HepG2 (cell line): ENCODE results near the gene SYNJ2. TPM values are rescaled to one million over a fixed set of nuclear protein-coding genes. Genes with fewer than 3 reads are reported as not detected.
A peak's percentile ranks its signal among the peaks of the same experiment; 100 is the strongest.

Experiments
- ASH2L ChIP-seq: fragments of 300-600, 200-600 bp; sonication (generic); IDR thresholded peaks from 2 replicates; pipeline ENCODE4 v1.7.0; 2017; ENCODE audit warnings: low read depth, mild to moderate bottlenecking, moderate library complexity, mixed read lengths, low read length; ENCODE audit not compliant: insufficient read length
- CAMTA2 ChIP-seq: sonication (generic); formaldehyde crosslinking; IDR thresholded peaks from 2 replicates; pipeline ENCODE4 v1.4.0; 2020; ENCODE audit warnings: mild to moderate bottlenecking, missing genetic modification reagents, borderline replicate concordance
- CREB1 ChIP-seq, 2 experiments: fragments of 450-650 bp in 1 of 2; IDR thresholded peaks; 2 replicates each; pipeline ENCODE4 v1.6.1; 2016 to 2017; ENCODE audit warnings: control low read depth in 1 of 2, mild to moderate bottlenecking in 1 of 2, missing compliant biosample characterization in 1 of 2, missing genetic modification characterization in 1 of 2
- GZF1 ChIP-seq: sonication (generic); formaldehyde crosslinking; IDR thresholded peaks from 2 replicates; pipeline ENCODE4 v1.5.1; 2020; ENCODE audit warnings: mild to moderate bottlenecking, missing genetic modification reagents
- HNF4G ChIP-seq, 2 experiments: sonication (generic) in 1 of 2; formaldehyde crosslinking in 1 of 2; IDR thresholded peaks; 2 replicates each; pipeline versions ENCODE4 v1.4.0 to v1.6.1; 2011 to 2020; ENCODE audit warnings: borderline replicate concordance in 2 of 2, low read depth in 2 of 2, mild to moderate bottlenecking in 2 of 2, low read length in 1 of 2, missing genetic modification reagents in 1 of 2, moderate library complexity in 1 of 2
- HNRNPL ChIP-seq: fragments of 200-400 bp; formaldehyde crosslinking; IDR thresholded peaks from 2 replicates; pipeline ENCODE4 v1.6.1; 2017; ENCODE audit warnings: mild to moderate bottlenecking, low read depth, low read length
- PHF8 ChIP-seq: sonication (generic); formaldehyde crosslinking; IDR thresholded peaks from 2 replicates; pipeline ENCODE4 v1.5.0; 2020; ENCODE audit warnings: missing genetic modification reagents
- PITX1 ChIP-seq: sonication (generic); formaldehyde crosslinking; IDR thresholded peaks from 2 replicates; pipeline ENCODE4 v1.5.1; 2020; ENCODE audit warnings: mild to moderate bottlenecking, missing genetic modification reagents
- SATB2 ChIP-seq: sonication (generic); formaldehyde crosslinking; IDR thresholded peaks from 2 replicates; pipeline ENCODE4 v1.5.0; 2020; ENCODE audit warnings: missing genetic modification reagents
- ZMYM2 ChIP-seq: sonication (generic); formaldehyde crosslinking; IDR thresholded peaks from 2 replicates; pipeline ENCODE4 v1.8.0; 2022; ENCODE audit warnings: mild to moderate bottlenecking, missing genetic modification reagents
- ZNF570 ChIP-seq: sonication (generic); formaldehyde crosslinking; IDR thresholded peaks from 2 replicates; pipeline ENCODE4 v1.4.0; 2020; ENCODE audit warnings: mild to moderate bottlenecking, missing genetic modification reagents, borderline replicate concordance
- ZNF749 ChIP-seq: sonication (generic); formaldehyde crosslinking; IDR thresholded peaks from 2 replicates; pipeline ENCODE4 v1.8.0; 2022; ENCODE audit warnings: mild to moderate bottlenecking, missing genetic modification reagents, moderate library complexity, borderline replicate concordance
- polyA plus RNA-seq, 8 experiments: library from polyadenylated mRNA; depleted of rRNA in 3 of 8; stranded (reverse) in 7 of 8; unstranded in 1 of 8; fragments of >200 nt; fragmentation: Illumina TruSeq in 4 of 8; extraction: Trizol in 4 of 8; gene quantifications; 2 replicates each; pipeline versions ENCODE4 v1.2.1 to v1.2.3, GENCODE V29; 2011 to 2016; ENCODE audit warnings: low read depth in 4 of 8, missing spikeins in 1 of 8, mixed read lengths in 1 of 8; ENCODE audit not compliant: insufficient read depth in 1 of 8
- total RNA-seq, 5 experiments: library from RNA; depleted of rRNA; stranded (reverse); fragments of >200 nt; fragmentation: Illumina TruSeq; extraction: Trizol; gene quantifications; 2 replicates each; pipeline ENCODE4 v1.2.3, GENCODE V29; 2016; ENCODE audit warnings: low read depth in 1 of 5
- TF ChIP-seq, protein P1 (sequence below): sonication (generic); formaldehyde crosslinking; IDR thresholded peaks from 2 replicates; pipeline ENCODE4 v1.4.0; 2020; ENCODE audit warnings: mild to moderate bottlenecking, missing genetic modification reagents, borderline replicate concordance
- TF ChIP-seq, protein P2 (sequence below): sonication (generic); formaldehyde crosslinking; IDR thresholded peaks from 2 replicates; pipeline ENCODE4 v1.5.0; 2020; ENCODE audit warnings: mild to moderate bottlenecking, missing genetic modification reagents, borderline replicate concordance
- TF ChIP-seq, protein P3 (sequence below): IDR thresholded peaks from 2 replicates; pipeline ENCODE4 v1.4.0; 2020; ENCODE audit warnings: mild to moderate bottlenecking, missing genetic modification reagents
- TF ChIP-seq, protein P4 (sequence below): sonication (generic); formaldehyde crosslinking; IDR thresholded peaks from 2 replicates; pipeline ENCODE4 v1.4.0; 2020; ENCODE audit warnings: missing genetic modification reagents

SYNJ2 gene
- total and polyA plus RNA-seq, 2 of the 13 experiments (the other 11 are each of a cell fraction or from before 2014, with no cell fraction given): 39.1 to 57.6 TPM

DNA sequence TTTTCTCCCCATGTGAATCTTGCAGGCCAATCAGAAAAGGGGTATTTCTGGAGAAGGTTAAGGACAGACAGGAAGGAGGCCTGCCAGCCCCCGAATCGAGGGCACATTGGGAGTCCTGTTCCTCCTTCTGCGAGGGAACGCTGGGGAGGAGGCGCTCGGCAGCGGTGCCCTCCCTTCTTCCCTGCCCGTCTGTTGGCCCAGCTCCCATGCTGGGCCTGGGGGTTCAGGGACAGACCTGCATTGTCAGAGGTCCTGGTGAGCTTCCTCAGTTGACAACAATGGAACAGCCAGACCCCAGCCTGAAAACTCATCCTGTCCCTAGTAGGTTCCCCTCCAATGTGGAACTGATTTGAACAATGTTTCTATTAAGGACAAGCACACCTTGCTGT is 15.1 kb upstream of the SYNJ2 start (continued):
- TF ChIP-seq, protein P1, sequence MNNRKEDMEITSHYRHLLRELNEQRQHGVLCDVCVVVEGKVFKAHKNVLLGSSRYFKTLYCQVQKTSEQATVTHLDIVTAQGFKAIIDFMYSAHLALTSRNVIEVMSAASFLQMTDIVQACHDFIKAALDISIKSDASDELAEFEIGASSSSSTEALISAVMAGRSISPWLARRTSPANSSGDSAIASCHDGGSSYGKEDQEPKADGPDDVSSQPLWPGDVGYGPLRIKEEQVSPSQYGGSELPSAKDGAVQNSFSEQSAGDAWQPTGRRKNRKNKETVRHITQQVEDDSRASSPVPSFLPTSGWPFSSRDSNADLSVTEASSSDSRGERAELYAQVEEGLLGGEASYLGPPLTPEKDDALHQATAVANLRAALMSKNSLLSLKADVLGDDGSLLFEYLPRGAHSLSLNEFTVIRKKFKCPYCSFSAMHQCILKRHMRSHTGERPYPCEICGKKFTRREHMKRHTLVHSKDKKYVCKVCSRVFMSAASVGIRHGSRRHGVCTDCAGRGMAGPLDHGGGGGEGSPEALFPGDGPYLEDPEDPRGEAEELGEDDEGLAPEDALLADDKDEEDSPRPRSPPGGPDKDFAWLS: no peak
- TF ChIP-seq, protein P2, sequence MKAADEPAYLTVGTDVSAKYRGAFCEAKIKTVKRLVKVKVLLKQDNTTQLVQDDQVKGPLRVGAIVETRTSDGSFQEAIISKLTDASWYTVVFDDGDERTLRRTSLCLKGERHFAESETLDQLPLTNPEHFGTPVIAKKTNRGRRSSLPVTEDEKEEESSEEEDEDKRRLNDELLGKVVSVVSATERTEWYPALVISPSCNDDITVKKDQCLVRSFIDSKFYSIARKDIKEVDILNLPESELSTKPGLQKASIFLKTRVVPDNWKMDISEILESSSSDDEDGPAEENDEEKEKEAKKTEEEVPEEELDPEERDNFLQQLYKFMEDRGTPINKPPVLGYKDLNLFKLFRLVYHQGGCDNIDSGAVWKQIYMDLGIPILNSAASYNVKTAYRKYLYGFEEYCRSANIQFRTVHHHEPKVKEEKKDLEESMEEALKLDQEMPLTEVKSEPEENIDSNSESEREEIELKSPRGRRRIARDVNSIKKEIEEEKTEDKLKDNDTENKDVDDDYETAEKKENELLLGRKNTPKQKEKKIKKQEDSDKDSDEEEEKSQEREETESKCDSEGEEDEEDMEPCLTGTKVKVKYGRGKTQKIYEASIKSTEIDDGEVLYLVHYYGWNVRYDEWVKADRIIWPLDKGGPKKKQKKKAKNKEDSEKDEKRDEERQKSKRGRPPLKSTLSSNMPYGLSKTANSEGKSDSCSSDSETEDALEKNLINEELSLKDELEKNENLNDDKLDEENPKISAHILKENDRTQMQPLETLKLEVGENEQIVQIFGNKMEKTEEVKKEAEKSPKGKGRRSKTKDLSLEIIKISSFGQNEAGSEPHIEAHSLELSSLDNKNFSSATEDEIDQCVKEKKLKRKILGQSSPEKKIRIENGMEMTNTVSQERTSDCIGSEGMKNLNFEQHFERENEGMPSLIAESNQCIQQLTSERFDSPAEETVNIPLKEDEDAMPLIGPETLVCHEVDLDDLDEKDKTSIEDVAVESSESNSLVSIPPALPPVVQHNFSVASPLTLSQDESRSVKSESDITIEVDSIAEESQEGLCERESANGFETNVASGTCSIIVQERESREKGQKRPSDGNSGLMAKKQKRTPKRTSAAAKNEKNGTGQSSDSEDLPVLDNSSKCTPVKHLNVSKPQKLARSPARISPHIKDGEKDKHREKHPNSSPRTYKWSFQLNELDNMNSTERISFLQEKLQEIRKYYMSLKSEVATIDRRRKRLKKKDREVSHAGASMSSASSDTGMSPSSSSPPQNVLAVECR: peak; percentile 14; the same call in 1 of the 2 replicates
- TF ChIP-seq, protein P3, sequence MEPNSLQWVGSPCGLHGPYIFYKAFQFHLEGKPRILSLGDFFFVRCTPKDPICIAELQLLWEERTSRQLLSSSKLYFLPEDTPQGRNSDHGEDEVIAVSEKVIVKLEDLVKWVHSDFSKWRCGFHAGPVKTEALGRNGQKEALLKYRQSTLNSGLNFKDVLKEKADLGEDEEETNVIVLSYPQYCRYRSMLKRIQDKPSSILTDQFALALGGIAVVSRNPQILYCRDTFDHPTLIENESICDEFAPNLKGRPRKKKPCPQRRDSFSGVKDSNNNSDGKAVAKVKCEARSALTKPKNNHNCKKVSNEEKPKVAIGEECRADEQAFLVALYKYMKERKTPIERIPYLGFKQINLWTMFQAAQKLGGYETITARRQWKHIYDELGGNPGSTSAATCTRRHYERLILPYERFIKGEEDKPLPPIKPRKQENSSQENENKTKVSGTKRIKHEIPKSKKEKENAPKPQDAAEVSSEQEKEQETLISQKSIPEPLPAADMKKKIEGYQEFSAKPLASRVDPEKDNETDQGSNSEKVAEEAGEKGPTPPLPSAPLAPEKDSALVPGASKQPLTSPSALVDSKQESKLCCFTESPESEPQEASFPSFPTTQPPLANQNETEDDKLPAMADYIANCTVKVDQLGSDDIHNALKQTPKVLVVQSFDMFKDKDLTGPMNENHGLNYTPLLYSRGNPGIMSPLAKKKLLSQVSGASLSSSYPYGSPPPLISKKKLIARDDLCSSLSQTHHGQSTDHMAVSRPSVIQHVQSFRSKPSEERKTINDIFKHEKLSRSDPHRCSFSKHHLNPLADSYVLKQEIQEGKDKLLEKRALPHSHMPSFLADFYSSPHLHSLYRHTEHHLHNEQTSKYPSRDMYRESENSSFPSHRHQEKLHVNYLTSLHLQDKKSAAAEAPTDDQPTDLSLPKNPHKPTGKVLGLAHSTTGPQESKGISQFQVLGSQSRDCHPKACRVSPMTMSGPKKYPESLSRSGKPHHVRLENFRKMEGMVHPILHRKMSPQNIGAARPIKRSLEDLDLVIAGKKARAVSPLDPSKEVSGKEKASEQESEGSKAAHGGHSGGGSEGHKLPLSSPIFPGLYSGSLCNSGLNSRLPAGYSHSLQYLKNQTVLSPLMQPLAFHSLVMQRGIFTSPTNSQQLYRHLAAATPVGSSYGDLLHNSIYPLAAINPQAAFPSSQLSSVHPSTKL (CRISPR knock-in tag): no peak
- no peak for TF ChIP-seq ZMYM2
- no peak for TF ChIP-seq CAMTA2
- TF ChIP-seq ZNF570: no peak
- TF ChIP-seq, protein P4, sequence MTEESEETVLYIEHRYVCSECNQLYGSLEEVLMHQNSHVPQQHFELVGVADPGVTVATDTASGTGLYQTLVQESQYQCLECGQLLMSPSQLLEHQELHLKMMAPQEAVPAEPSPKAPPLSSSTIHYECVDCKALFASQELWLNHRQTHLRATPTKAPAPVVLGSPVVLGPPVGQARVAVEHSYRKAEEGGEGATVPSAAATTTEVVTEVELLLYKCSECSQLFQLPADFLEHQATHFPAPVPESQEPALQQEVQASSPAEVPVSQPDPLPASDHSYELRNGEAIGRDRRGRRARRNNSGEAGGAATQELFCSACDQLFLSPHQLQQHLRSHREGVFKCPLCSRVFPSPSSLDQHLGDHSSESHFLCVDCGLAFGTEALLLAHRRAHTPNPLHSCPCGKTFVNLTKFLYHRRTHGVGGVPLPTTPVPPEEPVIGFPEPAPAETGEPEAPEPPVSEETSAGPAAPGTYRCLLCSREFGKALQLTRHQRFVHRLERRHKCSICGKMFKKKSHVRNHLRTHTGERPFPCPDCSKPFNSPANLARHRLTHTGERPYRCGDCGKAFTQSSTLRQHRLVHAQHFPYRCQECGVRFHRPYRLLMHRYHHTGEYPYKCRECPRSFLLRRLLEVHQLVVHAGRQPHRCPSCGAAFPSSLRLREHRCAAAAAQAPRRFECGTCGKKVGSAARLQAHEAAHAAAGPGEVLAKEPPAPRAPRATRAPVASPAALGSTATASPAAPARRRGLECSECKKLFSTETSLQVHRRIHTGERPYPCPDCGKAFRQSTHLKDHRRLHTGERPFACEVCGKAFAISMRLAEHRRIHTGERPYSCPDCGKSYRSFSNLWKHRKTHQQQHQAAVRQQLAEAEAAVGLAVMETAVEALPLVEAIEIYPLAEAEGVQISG (CRISPR knock-in tag): no peak
- TF ChIP-seq SATB2: no peak
- no peak for TF ChIP-seq PHF8 (CRISPR knock-in tag)
- TF ChIP-seq ZNF749 (CRISPR knock-in tag): no peak
- TF ChIP-seq CREB1 (IDR thresholded peaks at IDR 0.05): no peak
- TF ChIP-seq CREB1 (CRISPR knock-in tag; IDR thresholded peaks at IDR 0.05): no peak
- TF ChIP-seq HNRNPL: no peak
- no peak for TF ChIP-seq GZF1
- no peak for TF ChIP-seq PITX1 (CRISPR knock-in tag)
- peak; percentile 42 for TF ChIP-seq ASH2L
- no peak for TF ChIP-seq HNF4G (IDR thresholded peaks at IDR 0.05; ENCODE audit: borderline replicate concordance, low read depth, low read length)
- no peak for TF ChIP-seq HNF4G (CRISPR knock-in tag; IDR thresholded peaks at IDR 0.05; ENCODE audit: borderline replicate concordance, low read depth)
